ENCODE results near the gene LNPK.

The LNPK gene

DNA sequence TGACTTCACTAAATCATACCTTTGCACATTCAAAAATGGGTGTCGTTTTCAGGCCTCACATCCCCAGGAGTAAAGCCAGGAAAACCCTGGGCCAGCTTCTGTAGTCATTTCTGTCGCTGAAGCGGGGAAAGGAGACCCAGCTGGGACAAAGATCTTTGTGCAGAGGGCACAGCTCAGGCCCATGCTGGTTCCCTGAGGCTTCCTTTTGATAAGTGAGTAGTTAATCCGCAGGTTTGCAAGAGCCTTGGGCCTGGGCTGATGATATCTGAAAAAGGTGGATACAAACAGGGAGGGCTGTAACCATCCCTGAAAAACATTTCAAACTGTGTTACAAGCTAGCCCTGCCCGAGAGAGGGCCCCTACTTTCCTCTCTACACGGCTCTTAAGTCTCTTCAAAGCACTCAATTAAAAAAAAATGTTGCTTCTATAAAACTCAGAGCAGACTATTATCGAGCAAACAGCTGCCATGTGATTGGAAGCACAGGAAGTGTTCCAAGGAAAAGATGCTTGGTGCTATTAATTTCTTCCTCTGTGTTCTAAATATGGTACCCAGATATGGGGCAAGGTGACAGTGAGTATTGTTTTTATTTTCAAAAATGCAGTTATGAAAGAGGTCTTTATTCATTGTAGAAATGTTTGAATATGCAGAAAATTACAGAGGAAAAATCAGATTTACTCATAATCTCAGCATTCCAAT is 117.2 kb downstream of the LNPK start:
- TF ChIP-seq, protein P1, sequence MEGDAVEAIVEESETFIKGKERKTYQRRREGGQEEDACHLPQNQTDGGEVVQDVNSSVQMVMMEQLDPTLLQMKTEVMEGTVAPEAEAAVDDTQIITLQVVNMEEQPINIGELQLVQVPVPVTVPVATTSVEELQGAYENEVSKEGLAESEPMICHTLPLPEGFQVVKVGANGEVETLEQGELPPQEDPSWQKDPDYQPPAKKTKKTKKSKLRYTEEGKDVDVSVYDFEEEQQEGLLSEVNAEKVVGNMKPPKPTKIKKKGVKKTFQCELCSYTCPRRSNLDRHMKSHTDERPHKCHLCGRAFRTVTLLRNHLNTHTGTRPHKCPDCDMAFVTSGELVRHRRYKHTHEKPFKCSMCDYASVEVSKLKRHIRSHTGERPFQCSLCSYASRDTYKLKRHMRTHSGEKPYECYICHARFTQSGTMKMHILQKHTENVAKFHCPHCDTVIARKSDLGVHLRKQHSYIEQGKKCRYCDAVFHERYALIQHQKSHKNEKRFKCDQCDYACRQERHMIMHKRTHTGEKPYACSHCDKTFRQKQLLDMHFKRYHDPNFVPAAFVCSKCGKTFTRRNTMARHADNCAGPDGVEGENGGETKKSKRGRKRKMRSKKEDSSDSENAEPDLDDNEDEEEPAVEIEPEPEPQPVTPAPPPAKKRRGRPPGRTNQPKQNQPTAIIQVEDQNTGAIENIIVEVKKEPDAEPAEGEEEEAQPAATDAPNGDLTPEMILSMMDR (IDR thresholded peaks at IDR 0.05; ENCODE audit: low read depth, low read length), result no peak
- DNase-seq (ENCODE audit: extremely low read depth, low read depth), result no peak

- TF ChIP-seq, protein P1 (IDR thresholded peaks at IDR 0.05; ENCODE audit: low read depth, low read length), result no peak
- DNase-seq (ENCODE audit: extremely low read depth, low read depth), result no peak
These were observed 118.4 kb downstream of the LNPK start for GRCh38 chr2:175883586-175884194.

DNA sequence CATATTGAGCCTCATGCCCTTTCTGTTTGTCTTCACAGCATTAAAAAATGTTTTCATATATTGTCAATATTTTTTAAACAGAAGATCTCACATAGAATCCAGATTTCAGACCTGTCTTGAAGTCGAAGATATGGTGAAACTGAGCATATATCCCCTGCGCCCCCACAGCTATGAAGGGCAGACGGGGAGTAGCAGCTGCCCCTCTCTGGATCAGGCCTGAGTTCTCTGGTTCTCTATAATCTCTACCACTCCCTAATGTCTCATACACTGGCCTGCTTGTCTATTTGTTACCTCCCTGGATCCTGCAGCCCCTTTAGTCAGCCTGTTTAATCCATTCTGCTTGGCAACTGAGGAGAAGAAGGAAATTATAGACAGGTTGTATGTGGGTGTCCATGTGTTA is 122.4 kb downstream of the LNPK start:
- TF ChIP-seq, protein P1 (IDR thresholded peaks at IDR 0.05; ENCODE audit: low read depth, low read length), result no peak
- no peak for DNase-seq (ENCODE audit: extremely low read depth, low read depth)

DNA sequence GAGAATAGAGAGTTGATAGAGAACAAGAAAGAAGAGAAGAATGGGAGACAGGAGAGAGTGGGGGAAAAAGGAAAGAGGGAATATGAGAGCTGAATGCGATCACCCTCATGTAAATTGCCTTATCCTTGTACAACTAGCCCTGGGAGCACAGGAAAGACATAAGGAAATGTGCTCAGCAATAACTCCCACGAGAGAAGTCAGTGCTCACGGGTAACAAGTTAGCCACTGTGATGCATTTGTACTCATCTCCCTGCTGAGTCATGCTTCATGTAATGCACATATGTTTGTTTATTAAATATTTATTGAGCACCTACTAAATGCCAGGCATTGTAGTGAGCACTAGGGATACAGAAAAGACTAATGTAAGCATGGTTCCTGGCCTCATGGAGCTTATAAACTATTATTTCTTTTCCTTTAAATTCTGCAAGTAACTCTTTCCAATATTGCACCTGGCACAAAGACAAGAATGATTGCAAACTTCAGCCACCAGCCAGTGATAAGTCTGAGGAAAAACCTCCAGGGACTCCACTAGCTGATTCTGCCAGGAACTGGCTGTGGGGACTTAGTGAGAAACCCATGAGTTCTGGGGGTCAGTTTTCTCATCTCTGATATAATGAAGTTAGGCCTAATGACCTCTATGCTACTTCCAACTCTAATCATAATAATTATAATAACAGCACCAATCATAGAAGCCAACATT is 124.1 kb downstream of the LNPK start:
- TF ChIP-seq, protein P1 (IDR thresholded peaks at IDR 0.05; ENCODE audit: low read depth, low read length), result no peak
- DNase-seq (ENCODE audit: extremely low read depth, low read depth), result no peak

GRCh38 chr2:175874291-175874690 is 127.8 kb downstream of the LNPK start:
- TF ChIP-seq, protein P1 (IDR thresholded peaks at IDR 0.05; ENCODE audit: low read depth, low read length), result no peak

More at GRCh38 chr2:175874291-175874690, 127.8 kb downstream of the LNPK start:
- no peak for DNase-seq (ENCODE audit: extremely low read depth, low read depth)

Measured in AG09319 (cell line).